IMR-90 (cell line): ENCODE results near the gene LSM2. TPM values are rescaled to one million over a fixed set of nuclear protein-coding genes. Genes with fewer than 3 reads are reported as not detected.
A peak's percentile ranks its signal among the peaks of the same experiment; 100 is the strongest.

Source experiments
- ATAC-seq: fragments of 200-7000 bp; cut with Tn5 transposase; 2 replicates; pipeline ENCODE4 v1.9.1; 2020; ENCODE audit warnings: low read depth, mild to moderate bottlenecking, moderate library complexity
- BruUV-seq: library from RNA; stranded (reverse); fragments of 400-500 nt; replicated peaks from 2 replicates; lab custom pipeline; 2021; lab: Mats Ljungman, UMichigan
- CTCF ChIA-PET: fragments of 300-600 bp; formaldehyde crosslinking; extraction: SDS; loops from one replicate; lab custom pipeline; 2021; ENCODE audit warnings: antibody characterized with exemption; lab: Yijun Ruan, JAX
- POLR2A ChIA-PET: fragments of 300-600 bp; sonication (Branson Sonifier 250); formaldehyde crosslinking; loops from one replicate; lab custom pipeline; 2022; ENCODE audit warnings: antibody characterized with exemption; ENCODE audit not compliant: unreplicated experiment; lab: Charles Lee
- DNase-seq: peaks from one replicate; pipeline ENCODE4 v3.0.0; 2013
- H2AFZ ChIP-seq: replicated peaks from 2 replicates; pipeline ENCODE3; 2013; ENCODE audit warnings: low read length, mild to moderate bottlenecking; ENCODE audit not compliant: poor library complexity
- H2AK5ac ChIP-seq: 2 replicates; pipeline ENCODE4 v1.6.1; 2013; ENCODE audit warnings: low read depth, low read length, inconsistent platforms
- H2AK9ac ChIP-seq: replicated peaks from 2 replicates; pipeline ENCODE3; 2013; ENCODE audit warnings: mild to moderate bottlenecking, low read depth, low read length, moderate library complexity; ENCODE audit not compliant: poor library complexity
- H2BK120ac ChIP-seq: 2 replicates; pipeline ENCODE4 v1.6.1; 2013; ENCODE audit warnings: low read depth, low read length, inconsistent platforms
- H2BK15ac ChIP-seq: 3 replicates; pipeline ENCODE4 v1.6.1; 2013; ENCODE audit warnings: low read depth, low read length, inconsistent platforms
- H2BK20ac ChIP-seq: 2 replicates; pipeline ENCODE4 v1.6.1; 2013; ENCODE audit warnings: low read depth, mild to moderate bottlenecking, inconsistent platforms, low read length, moderate library complexity
- H2BK5ac ChIP-seq: 2 replicates; pipeline ENCODE4 v1.6.1; 2013; ENCODE audit warnings: mild to moderate bottlenecking, low read depth, low read length, inconsistent platforms; ENCODE audit not compliant: poor library complexity, severe bottlenecking
- H3K14ac ChIP-seq: replicated peaks from 2 replicates; pipeline ENCODE4 v1.6.1; 2013; ENCODE audit warnings: low read depth, low read length, inconsistent platforms
- H3K18ac ChIP-seq: 2 replicates; pipeline ENCODE4 v1.6.1; 2013; ENCODE audit warnings: low read depth, low read length, control low read depth
- H3K23ac ChIP-seq: 2 replicates; pipeline ENCODE4 v1.6.1; 2013; ENCODE audit warnings: low read depth, low read length, inconsistent platforms
- H3K27ac ChIP-seq: 2 replicates; pipeline ENCODE4 v1.5.1; 2013; ENCODE audit warnings: mild to moderate bottlenecking, control low read depth, low read length; ENCODE audit not compliant: insufficient read depth
- H3K27me3 ChIP-seq: 2 replicates; pipeline ENCODE4 v1.6.1; 2013; ENCODE audit warnings: low read length; ENCODE audit not compliant: control insufficient read depth, insufficient read depth
- H3K36me3 ChIP-seq: 2 replicates; pipeline ENCODE4 v1.6.1; 2013; ENCODE audit warnings: low read length, mixed read lengths; ENCODE audit not compliant: control insufficient read depth, insufficient read depth
- H3K4ac ChIP-seq: 2 replicates; pipeline ENCODE4 v1.6.1; 2013; ENCODE audit warnings: low read depth, low read length, inconsistent platforms
- H3K4me1 ChIP-seq: 2 replicates; pipeline ENCODE4 v1.6.1; 2013; ENCODE audit warnings: low read length, mixed read lengths; ENCODE audit not compliant: control insufficient read depth, insufficient read depth
- H3K4me2 ChIP-seq: 2 replicates; pipeline ENCODE4 v1.6.1; 2013; ENCODE audit warnings: low read depth, mild to moderate bottlenecking, control low read depth, low read length, moderate library complexity
- H3K4me3 ChIP-seq: 2 replicates; pipeline ENCODE4 v1.5.1; 2013; ENCODE audit warnings: low read depth, mild to moderate bottlenecking, control low read depth, low read length, moderate library complexity; ENCODE audit not compliant: insufficient read depth
- H3K56ac ChIP-seq: 2 replicates; pipeline ENCODE4 v1.6.1; 2013; ENCODE audit warnings: low read length, inconsistent platforms; ENCODE audit not compliant: insufficient read depth; ENCODE audit errors: extremely low read depth
- H3K79me1 ChIP-seq, 2 experiments: 2 replicates each; pipeline ENCODE4 v1.6.1; 2013; ENCODE audit warnings: low read length in 2 of 2, inconsistent platforms in 1 of 2, low read depth in 1 of 2
- H3K9ac ChIP-seq: 2 replicates; pipeline ENCODE4 v1.6.1; 2013; ENCODE audit warnings: low read depth, low read length, control low read depth
- H3K9me1 ChIP-seq: 2 replicates; pipeline ENCODE4 v1.6.1; 2013; ENCODE audit warnings: low read length, inconsistent platforms; ENCODE audit not compliant: insufficient read depth
- H3K9me3 ChIP-seq: 2 replicates; pipeline ENCODE4 v1.6.1; 2013; ENCODE audit warnings: low read length; ENCODE audit not compliant: control insufficient read depth, insufficient read depth
- H4K20me1 ChIP-seq: 2 replicates; pipeline ENCODE4 v1.6.1; 2013; ENCODE audit warnings: low read length, inconsistent platforms; ENCODE audit not compliant: insufficient read depth
- H4K5ac ChIP-seq: 2 replicates; pipeline ENCODE4 v1.6.1; 2013; ENCODE audit warnings: mild to moderate bottlenecking, low read depth, low read length, control low read depth
- H4K8ac ChIP-seq, 2 experiments: 2 replicates each; pipeline ENCODE4 v1.6.1; 2013; ENCODE audit warnings: low read depth in 2 of 2, low read length in 2 of 2, control low read depth in 1 of 2, inconsistent platforms in 1 of 2
- H4K91ac ChIP-seq: 2 replicates; pipeline ENCODE4 v1.6.1; 2013; ENCODE audit warnings: low read depth, low read length, inconsistent platforms; ENCODE audit not compliant: insufficient read depth
- BHLHE40 ChIP-seq: fragments of 150-350 bp; IDR thresholded peaks from 2 replicates; pipeline ENCODE4 v1.6.1; 2016; ENCODE audit warnings: mild to moderate bottlenecking, low read depth, low read length
- RCOR1 ChIP-seq: IDR thresholded peaks from 2 replicates; pipeline ENCODE4 v1.6.1; 2012; ENCODE audit warnings: mild to moderate bottlenecking, low read length, improper control_type of control experiment; ENCODE audit not compliant: insufficient replicate concordance
- WGBS, 2 experiments: methylation state at CpG; one replicate each; pipeline versions ENCODE4 v1.1.5 to v1.1.7; 2013; ENCODE audit warnings: missing lambda C conversion rate in 2 of 2; ENCODE audit not compliant: insufficient read length in 1 of 2; ENCODE audit errors: extremely low coverage in 2 of 2; 5-methylcytosine and 5-hydroxymethylcytosine counted together
- dilution Hi-C: fragments of 300-500 bp; cut with HindIII; formaldehyde crosslinking; loops from one replicate; pipeline ENCODE4 v1.14.3; 2018; ENCODE audit warnings: low sequenced_read_pairs; ENCODE audit not compliant: unreplicated experiment
- in situ Hi-C: fragments of 300-500 bp; cut with MboI; formaldehyde crosslinking; loops from 3 replicates; pipeline ENCODE4 v1.14.3; 2019; ENCODE audit warnings: low sequenced_read_pairs, inconsistent platforms, mixed read lengths
- intact Hi-C: fragments of 100-400 bp; cut with micrococcal nuclease; formaldehyde crosslinking; loops from 2 replicates; pipeline ENCODE4 v1.10.0; 2022
- polyA plus RNA-seq, 3 experiments: library from polyadenylated mRNA; depleted of rRNA; stranded (reverse); fragments of >200 nt; gene quantifications; 2 replicates each; pipeline ENCODE4 v1.2.3, GENCODE V29; 2012; ENCODE audit warnings: low replicate concordance in 1 of 3
- total RNA-seq: library from RNA; depleted of rRNA; stranded (reverse); fragments of >200 nt; gene quantifications from 2 replicates; pipeline ENCODE4 v1.2.3, GENCODE V29; 2012

LSM2 gene
- total and polyA plus RNA-seq, 2 of the 4 experiments (the other 2 are of a cell fraction): 56.3 to 61.0 TPM

- Histone ChIP-seq H2BK5ac (no peak overlapping the region), H4K5ac (no peak overlapping the region), H4K91ac (no peak overlapping the region), H3K79me1 (peaks cover 0 to 49% of the 10 kb centered on the region in 2 experiments), H3K36me3 (peaks cover 18% of the 10 kb centered on the region), H3K9me1 (0 out of 2 replicates have a peak, but pooled peaks cover 3% of the 10 kb centered on the region), H3K14ac (no peak overlapping the region), H4K20me1 (no peaks in the 10 kb centered on the region), H3K9me3 (no peaks in the 10 kb centered on the region), H3K23ac (0 out of 2 replicates have a peak overlapping the region, but pooled peaks have one; percentile 33), H3K9ac (no peak overlapping the region), H2AK5ac (no peak overlapping the region), H3K4ac (no peak overlapping the region), H4K8ac (no peak overlapping the region), H2BK15ac (no peak overlapping the region), H3K4me2 (no peak overlapping the region), H3K4me1 (no peaks in the 10 kb centered on the region; the same call in 1 of the 2 replicates), H2AFZ (peak overlapping the region; percentile 10), H2AK9ac (peak overlapping the region; percentile 67), H3K27me3 (no peaks in the 10 kb centered on the region), H3K56ac (no peak overlapping the region), H3K4me3 (no peak overlapping the region), H2BK120ac (no peak overlapping the region), H3K27ac (no peak overlapping the region), H2BK20ac (no peak overlapping the region), H3K18ac (no peak overlapping the region)
- intact Hi-C loops (no loop called here), in situ Hi-C loops (no loop called here), dilution Hi-C loops (no loop called here)
- POLR2A ChIA-PET: no interaction called here
- WGBS, 2 experiments: no CpG with 5 or more reads among the region's 12 CpGs
- CTCF ChIA-PET: no interaction called here
- TF ChIP-seq RCOR1 (no peak), BHLHE40 (no peak)
- peak; percentile 43 for DNase-seq
- no TSS peak for BruUV-seq
- ATAC-seq: no peak
Measured at GRCh38 chr6:31792761-31793171, 14.0 kb downstream of the LSM2 start.
